ENCODE results near the gene ADAMTS18.

ADAMTS18 gene

DNA sequence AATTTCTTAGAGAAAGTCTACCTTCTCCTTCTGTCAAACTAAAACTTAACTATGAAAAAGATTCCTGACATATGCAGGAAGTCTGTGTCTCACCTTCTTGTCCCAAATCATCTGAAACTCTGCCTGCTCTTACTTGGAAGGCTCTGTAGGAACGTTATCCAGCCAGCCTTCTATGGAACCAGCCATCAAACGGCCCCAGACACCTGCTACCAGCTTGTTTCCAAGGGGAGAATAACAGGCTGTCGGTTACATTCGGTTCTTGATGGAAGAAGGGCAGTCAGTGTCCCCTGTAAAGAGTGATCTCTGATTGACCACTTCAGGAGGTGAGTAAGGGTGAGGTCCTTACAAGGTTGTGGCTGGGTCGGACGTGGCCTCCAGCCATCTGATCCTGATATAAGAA is 1.7 kb downstream of the ADAMTS18 start:
- DNase-seq: no peak

GRCh38 chr16:77432264-77432663 is 2.6 kb downstream of the ADAMTS18 start:
- DNase-seq: no peak

GRCh38 chr16:77430787-77431585 is 3.8 kb downstream of the ADAMTS18 start:
- DNase-seq: no peak

DNA sequence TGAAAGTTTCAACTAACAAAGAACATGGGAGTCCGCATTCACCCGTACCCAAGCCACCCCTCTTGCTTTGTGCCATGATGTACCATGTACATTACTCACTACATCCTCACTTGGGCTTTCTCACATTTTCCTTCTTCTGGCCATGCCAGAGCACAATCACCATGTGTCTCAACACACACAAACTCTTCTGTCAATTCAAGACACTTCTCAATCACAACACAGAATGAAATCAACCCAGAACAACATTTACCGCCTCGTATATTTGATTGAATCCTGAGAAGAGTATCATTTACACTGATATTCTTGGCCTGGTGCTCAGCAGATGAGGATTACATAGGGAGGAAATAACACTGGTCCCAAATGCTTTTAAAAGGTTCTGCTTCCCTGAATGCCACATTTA is 4.5 kb downstream of the ADAMTS18 start:
- DNase-seq: no peak

DNA sequence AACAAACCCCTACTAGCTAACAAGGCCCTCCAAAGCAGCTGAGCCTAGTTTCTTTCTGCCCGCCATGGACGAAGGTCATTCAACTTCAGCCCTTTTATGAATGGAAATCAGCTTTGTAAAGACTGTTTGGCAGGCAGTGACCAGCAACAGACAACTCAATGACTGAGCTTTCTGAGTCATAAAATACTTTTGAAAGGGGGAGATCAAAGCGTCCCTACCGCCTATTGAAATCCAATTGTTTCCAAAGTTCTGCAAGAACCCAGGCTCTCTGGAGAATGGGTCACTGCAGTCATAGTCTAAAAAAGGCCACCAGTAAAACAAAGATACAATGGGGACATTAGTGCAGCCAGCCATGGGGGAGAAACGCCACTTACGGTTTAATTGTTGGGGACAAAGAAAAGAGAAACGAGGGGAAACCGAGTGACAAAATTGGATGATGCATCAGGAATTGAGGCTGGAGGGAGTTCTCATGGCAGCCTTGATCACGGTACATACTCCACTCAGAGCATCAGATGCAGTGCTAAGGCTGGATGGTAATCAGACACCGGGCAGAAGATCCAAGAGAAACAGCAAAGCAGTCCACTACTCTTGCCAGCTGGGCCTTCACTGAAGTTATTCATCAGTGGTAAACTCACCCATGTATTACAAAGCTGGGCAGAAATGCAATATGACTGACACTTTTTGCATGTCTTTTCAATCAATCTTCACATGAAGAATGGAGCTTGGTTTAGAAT is 9.8 kb downstream of the ADAMTS18 start:
- no peak for DNase-seq

DNA sequence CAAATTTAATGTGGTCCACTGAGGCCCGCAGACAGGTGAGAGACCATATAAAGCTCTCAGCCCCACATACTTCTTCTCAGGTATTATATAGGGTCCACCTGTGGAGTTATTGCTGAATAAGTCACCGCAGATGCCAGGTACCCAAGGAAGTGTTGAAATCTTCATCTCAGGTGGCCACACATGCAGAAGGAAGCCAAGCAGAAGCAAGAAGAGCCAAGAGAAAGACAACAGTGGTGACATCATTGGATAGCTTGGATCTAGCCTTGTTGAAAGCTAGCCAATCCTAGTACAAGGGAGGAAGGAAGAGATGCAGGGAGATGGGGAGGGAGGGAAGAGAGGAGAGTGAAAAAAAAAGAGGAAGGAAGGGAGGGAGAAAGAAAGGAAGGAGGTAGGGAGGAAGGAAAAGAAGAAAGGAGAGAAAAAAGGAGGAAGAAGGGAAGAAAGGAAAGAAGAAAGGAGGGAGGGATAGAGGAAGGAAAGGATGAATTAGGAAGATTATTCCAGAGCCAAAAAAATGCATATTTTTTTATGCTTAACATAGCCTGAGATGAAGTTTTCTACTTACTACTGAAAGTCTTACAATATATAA is 12.5 kb downstream of the ADAMTS18 start:
- no peak for DNase-seq

GRCh38 chr16:77416939-77417480 is 17.8 kb downstream of the ADAMTS18 start:
- no peak for DNase-seq

- DNase-seq: no peak
Observed at GRCh38 chr16:77414752-77415231, 20.0 kb downstream of the ADAMTS18 start.

DNA sequence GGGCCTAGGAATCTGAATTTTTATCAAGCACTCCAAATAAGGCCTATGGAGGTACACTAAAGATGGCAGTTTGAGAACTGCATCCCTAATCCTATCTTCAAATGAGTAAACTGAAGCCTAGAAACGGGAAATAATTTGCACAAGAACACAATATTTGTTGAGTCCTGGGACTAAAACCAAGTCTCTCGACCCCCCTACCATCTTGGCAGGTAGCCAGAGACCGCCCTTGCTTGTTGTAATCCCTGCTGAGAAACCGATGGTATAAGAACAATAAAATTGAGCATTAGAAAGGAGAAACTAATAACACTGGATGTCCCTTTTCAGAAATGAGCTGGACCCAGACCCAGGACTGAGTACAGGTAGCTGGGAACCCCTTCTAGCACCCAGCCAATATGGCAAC is 24.4 kb downstream of the ADAMTS18 start:
- DNase-seq: no peak

- DNase-seq: no peak
Observed at GRCh38 chr16:77409311-77409710, 25.5 kb downstream of the ADAMTS18 start.

GRCh38 chr16:77408607-77409006 is 26.2 kb downstream of the ADAMTS18 start:
- no peak for DNase-seq

DNA sequence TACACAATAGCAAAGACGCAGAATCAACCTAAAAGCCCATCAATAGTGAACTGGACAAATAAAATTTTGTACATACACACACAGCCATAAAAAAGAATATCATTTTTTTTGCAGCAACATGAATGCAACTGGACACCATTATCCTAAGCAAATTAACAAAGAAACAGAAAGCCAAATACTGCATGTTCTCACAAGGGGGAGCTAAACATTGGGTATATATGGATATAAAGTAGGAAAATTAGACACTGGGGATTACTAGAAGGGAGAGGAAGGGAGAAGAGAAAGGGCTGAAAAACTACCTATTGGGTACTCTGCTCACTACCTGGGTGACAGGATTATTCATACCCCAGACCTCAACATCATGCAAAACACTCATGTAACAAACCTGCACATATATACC is 28.2 kb downstream of the ADAMTS18 start:
- no peak for DNase-seq

- DNase-seq: no peak
Observed at GRCh38 chr16:77404775-77405174, 30.1 kb downstream of the ADAMTS18 start.

DNA sequence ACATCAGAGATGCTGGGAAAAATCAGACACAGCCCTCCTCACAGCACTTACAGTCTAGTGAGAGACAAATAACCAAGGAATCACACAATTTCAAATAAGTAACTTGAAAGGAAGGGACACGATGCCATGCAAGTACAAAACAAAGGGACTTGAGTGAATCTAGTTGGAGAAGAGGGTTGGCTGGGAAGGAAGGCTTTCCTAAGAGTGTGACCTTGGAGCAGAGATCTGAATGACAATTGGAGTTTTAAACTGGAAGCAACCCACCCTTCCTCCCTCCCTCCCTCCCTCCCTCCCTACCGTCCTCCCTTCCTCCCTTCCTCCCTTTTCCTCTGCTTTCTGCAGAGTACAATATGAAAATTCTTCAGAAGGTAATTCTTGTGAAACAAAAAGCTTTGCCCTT is 31.1 kb downstream of the ADAMTS18 start:
- DNase-seq: no peak

- no peak for DNase-seq
Observed at GRCh38 chr16:77402672-77403071, 32.2 kb downstream of the ADAMTS18 start.

DNA sequence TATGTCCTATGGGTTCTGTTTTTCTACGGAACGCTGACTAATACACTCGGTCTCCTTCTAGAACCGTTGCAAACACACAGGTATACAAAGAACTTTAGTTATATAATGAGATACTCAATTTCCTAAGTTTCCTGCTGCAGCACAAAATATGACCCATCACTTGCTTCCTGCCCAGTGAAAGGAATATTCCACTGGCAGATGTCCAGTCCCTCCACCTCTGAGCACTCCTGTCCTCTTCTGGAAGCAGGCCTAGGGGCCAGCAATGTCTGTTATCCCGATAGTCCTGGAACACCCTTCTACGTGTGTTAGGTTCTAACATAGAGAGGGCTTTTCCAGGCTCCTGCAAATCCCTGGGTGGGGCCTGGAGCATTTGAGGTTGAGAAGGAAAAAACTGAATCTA is 32.7 kb downstream of the ADAMTS18 start:
- DNase-seq: no peak

DNA sequence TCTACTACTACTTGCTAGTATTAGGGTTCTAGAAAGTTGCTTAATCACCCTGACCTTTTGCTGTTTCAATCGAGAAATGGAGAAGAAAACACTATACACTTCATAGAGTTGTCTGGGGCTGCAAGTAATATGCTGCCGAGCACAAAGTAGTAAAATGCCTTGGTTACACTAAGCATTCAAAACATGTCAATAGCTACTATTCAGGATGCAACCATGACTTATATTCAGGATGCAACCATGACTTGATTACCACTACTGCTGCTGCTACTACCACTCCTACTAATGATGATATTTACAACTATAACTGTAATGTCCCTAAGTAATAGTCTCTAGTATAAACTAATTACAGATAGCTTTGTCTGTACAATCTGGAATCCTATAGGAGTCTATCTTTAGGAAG is 35.3 kb downstream of the ADAMTS18 start:
- DNase-seq: no peak

DNA sequence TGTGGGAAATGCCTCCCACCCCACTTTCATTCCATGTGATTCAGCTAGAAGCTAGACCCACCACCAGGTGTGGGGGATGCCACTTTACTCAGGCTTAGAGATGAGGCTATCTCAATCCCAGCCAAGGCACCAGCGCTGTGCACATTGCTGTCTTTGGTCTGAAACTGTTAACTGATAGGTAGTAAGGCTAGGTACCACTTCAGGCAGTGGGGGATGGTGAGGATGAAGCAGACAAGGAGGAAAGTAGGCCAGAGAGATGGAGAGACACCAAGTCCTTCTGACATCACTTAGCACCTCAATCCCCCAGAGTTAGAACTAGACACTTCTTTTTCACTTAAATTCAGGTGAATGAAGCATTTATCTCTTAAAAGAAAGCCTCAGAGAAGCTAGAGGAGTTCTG is 35.8 kb downstream of the ADAMTS18 start:
- DNase-seq: no peak

GRCh38 chr16:77398495-77398894 is 36.3 kb downstream of the ADAMTS18 start:
- no peak for DNase-seq

GRCh38 chr16:77396461-77396860 is 38.4 kb downstream of the ADAMTS18 start:
- DNase-seq: no peak

- DNase-seq: no peak
Observed at GRCh38 chr16:77394699-77395098, 40.1 kb downstream of the ADAMTS18 start.

DNA sequence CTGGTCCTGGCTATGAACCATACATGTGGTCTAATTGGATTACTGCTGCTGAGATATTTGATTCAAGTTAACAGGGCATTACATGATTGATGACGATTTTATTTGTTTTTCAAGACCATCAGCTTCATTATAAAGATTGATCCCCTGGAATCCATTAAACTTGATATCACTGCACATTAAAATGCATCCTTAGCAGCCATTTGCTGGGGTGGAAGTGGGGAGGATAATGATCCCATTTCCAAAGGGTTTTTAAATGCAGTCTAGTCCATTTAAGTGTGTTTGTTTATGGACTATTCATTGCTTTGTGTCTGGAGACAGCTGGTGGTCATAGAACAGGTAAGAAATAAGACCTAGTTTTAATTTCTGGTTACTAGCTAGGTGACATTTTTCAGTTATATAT is 40.9 kb downstream of the ADAMTS18 start:
- no peak for DNase-seq

DNA sequence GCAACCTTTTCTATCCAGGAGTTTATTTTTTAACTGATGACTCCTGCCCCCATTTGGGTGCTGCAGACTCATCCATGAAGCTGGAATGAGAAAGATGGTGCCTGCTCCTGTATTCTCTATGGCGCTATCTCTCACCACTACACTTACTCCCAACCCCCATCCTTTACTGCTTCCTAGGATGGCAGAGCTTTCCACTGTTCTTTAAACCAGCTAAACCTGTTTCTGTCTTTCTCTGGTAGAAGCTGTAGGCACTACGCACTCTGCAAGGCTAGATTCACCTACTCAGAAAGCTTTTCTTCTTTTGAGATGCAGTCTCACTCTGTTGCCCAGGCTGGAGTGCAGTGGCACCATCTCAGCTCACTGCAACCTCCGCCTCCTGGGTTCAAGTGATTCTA is 47.0 kb downstream of the ADAMTS18 start:
- no peak for DNase-seq

Data from 8988T (cell line).